Large intestine (tissue), 3 donors: ENCODE data around the gene FARP2. TPM values are rescaled to one million over a fixed set of nuclear protein-coding genes. Genes with fewer than 3 reads are reported as not detected.
"Not testable (repeated sequence)": the region's sequence is repeated elsewhere in the genome, so short reads cannot be mapped to it uniquely, and the experiment has no call there.

Source experiments
- DNase-seq, 2 donors: peaks; one replicate each; pipeline versions ENCODE4 v3.0.0 to v3.0.0-alpha.2; 2013
- H3K27ac ChIP-seq: one replicate; pipeline ENCODE4 v1.5.1; 2013; ENCODE audit warnings: low read length
- H3K27me3 ChIP-seq: 2 replicates; pipeline ENCODE4 v1.6.1; 2013; ENCODE audit warnings: low read length; ENCODE audit not compliant: control insufficient read depth, insufficient read depth
- H3K36me3 ChIP-seq: 2 replicates; pipeline ENCODE4 v1.6.1; 2013; ENCODE audit warnings: low read length; ENCODE audit not compliant: control insufficient read depth, insufficient read depth
- H3K4me1 ChIP-seq: one replicate; pipeline ENCODE4 v1.6.1; 2013; ENCODE audit warnings: low read length; ENCODE audit not compliant: control insufficient read depth, insufficient read depth
- H3K4me3 ChIP-seq: one replicate; pipeline ENCODE4 v1.5.1; 2013; ENCODE audit warnings: low read length
- H3K9me3 ChIP-seq: one replicate; pipeline ENCODE4 v1.6.1; 2013; ENCODE audit warnings: mild to moderate bottlenecking, low read depth, low read length, moderate library complexity; ENCODE audit not compliant: control insufficient read depth
- WGBS: methylation state at CpG from one replicate; pipeline ENCODE4 v1.1.5; 2013; ENCODE audit warnings: low lambda C conversion rate; ENCODE audit not compliant: insufficient coverage; 5-methylcytosine and 5-hydroxymethylcytosine counted together
- polyA plus RNA-seq: library from polyadenylated mRNA; unstranded; fragments of 120-200 nt; gene quantifications from one replicate; pipeline ENCODE4 v1.2.1, GENCODE V29; 2013

The FARP2 gene
- polyA plus RNA-seq, 1 donor = 52.6 TPM

- 80% methylated on average over 1 of the region's 10 CpGs for WGBS
- DNase-seq = no peak
Measured at GRCh38 chr2:241514986-241515737, 159.1 kb downstream of the FARP2 start.

GRCh38 chr2:241516520-241516965 is 160.5 kb downstream of the FARP2 start:
- 100% methylated on average over 1 of the region's 3 CpGs for WGBS
- no peak overlapping the region for H3K4me3 ChIP-seq
- DNase-seq = no peak
- H3K4me1 ChIP-seq = no peaks in the 10 kb centered on the region
- H3K9me3 ChIP-seq = peaks cover 13% of the 10 kb centered on the region
- peaks cover 4% of the 10 kb centered on the region for H3K27me3 ChIP-seq
- no peak overlapping the region for H3K27ac ChIP-seq
- no peaks in the 10 kb centered on the region for H3K36me3 ChIP-seq

More at GRCh38 chr2:241514986-241515737, 159.1 kb downstream of the FARP2 start:
- H3K27ac ChIP-seq = no peak overlapping the region
- H3K4me1 ChIP-seq = no peaks in the 10 kb centered on the region
- peaks cover 13% of the 10 kb centered on the region for H3K9me3 ChIP-seq
- no peaks in the 10 kb centered on the region for H3K36me3 ChIP-seq
- peaks cover 4% of the 10 kb centered on the region for H3K27me3 ChIP-seq
- no peak overlapping the region for H3K4me3 ChIP-seq

- no peak for DNase-seq
- no CpG with 5 or more reads among the region's 6 CpGs for WGBS
- no peak overlapping the region for H3K4me3 ChIP-seq
- H3K9me3 ChIP-seq = peaks cover 13% of the 10 kb centered on the region
- H3K27ac ChIP-seq = no peak overlapping the region
- no peaks in the 10 kb centered on the region for H3K4me1 ChIP-seq
- peaks cover 4% of the 10 kb centered on the region for H3K27me3 ChIP-seq
- no peaks in the 10 kb centered on the region for H3K36me3 ChIP-seq
Measured at GRCh38 chr2:241517297-241517696, 161.2 kb downstream of the FARP2 start.

- peaks cover 4% of the 10 kb centered on the region for H3K27me3 ChIP-seq
- 86% methylated on average over 5 of the region's 11 CpGs for WGBS
- H3K4me3 ChIP-seq = no peak overlapping the region
- H3K36me3 ChIP-seq = no peaks in the 10 kb centered on the region
- no peak overlapping the region for H3K27ac ChIP-seq
- DNase-seq = no peak
- H3K9me3 ChIP-seq = peaks cover 13% of the 10 kb centered on the region
- no peaks in the 10 kb centered on the region for H3K4me1 ChIP-seq
Measured at GRCh38 chr2:241519669-241520068, 163.6 kb downstream of the FARP2 start.

- Histone ChIP-seq H3K4me1 (no peaks in the 10 kb centered on the region), H3K9me3 (peaks cover under 1% of the 10 kb centered on the region), H3K4me3 (no peak overlapping the region), H3K27me3 (peaks cover 4% of the 10 kb centered on the region), H3K27ac (no peak overlapping the region), H3K36me3 (no peaks in the 10 kb centered on the region)
- no CpG with 5 or more reads among the region's 5 CpGs for WGBS
- DNase-seq = no peak
Measured at GRCh38 chr2:241522477-241522876, 166.4 kb downstream of the FARP2 start.

GRCh38 chr2:241525818-241526780 is 170.0 kb downstream of the FARP2 start:
- no CpG with 5 or more reads among the region's 31 CpGs for WGBS
- not testable (repeated sequence) for H3K36me3 ChIP-seq, H3K4me3 ChIP-seq, H3K4me1 ChIP-seq, H3K27me3 ChIP-seq, H3K27ac ChIP-seq, H3K9me3 ChIP-seq, DNase-seq

GRCh38 chr2:241530571-241530970 is 174.5 kb downstream of the FARP2 start:
- Histone ChIP-seq H3K4me3 (no peak overlapping the region), H3K9me3 (no peaks in the 10 kb centered on the region), H3K27me3 (peaks cover 3% of the 10 kb centered on the region), H3K4me1 (no peaks in the 10 kb centered on the region), H3K36me3 (no peaks in the 10 kb centered on the region), H3K27ac (no peak overlapping the region)
- DNase-seq = no peak
- no CpG with 5 or more reads among the region's 8 CpGs for WGBS

- 100% methylated on average over 1 of the region's 13 CpGs for WGBS
Measured at GRCh38 chr2:241531161-241531722, 175.2 kb downstream of the FARP2 start.

GRCh38 chr2:241532168-241532567 is 176.1 kb downstream of the FARP2 start:
- no peak for DNase-seq
- H3K4me3 ChIP-seq = no peak overlapping the region
- peaks cover 3% of the 10 kb centered on the region for H3K27me3 ChIP-seq
- no peaks in the 10 kb centered on the region for H3K36me3 ChIP-seq
- H3K9me3 ChIP-seq = no peaks in the 10 kb centered on the region
- H3K4me1 ChIP-seq = no peaks in the 10 kb centered on the region
- no CpG with 5 or more reads among the region's 8 CpGs for WGBS
- no peak overlapping the region for H3K27ac ChIP-seq

More at GRCh38 chr2:241531161-241531722, 175.2 kb downstream of the FARP2 start:
- Histone ChIP-seq H3K27me3 (peaks cover 3% of the 10 kb centered on the region), H3K4me3 (no peak overlapping the region), H3K27ac (no peak overlapping the region), H3K36me3 (no peaks in the 10 kb centered on the region), H3K4me1 (no peaks in the 10 kb centered on the region), H3K9me3 (no peaks in the 10 kb centered on the region)
- no peak for DNase-seq
